DND-41 (cell line): ENCODE measurements around the gene PHF2.

Experiments
- EZH2 ChIP-seq: IDR thresholded peaks from 3 replicates; pipeline ENCODE4 v1.6.1; 2012; ENCODE audit warnings: borderline replicate concordance, low read depth, mild to moderate bottlenecking, moderate library complexity, low read length, inconsistent platforms; ENCODE audit not compliant: severe bottlenecking
- TF ChIP-seq, protein P1 (sequence below): IDR thresholded peaks from 2 replicates; pipeline ENCODE4 v1.5.1; 2012; ENCODE audit warnings: borderline replicate concordance, low read length, moderate library complexity, mild to moderate bottlenecking; ENCODE audit not compliant: poor library complexity, severe bottlenecking; ENCODE audit errors: extremely low read depth

- TF ChIP-seq, protein P1, sequence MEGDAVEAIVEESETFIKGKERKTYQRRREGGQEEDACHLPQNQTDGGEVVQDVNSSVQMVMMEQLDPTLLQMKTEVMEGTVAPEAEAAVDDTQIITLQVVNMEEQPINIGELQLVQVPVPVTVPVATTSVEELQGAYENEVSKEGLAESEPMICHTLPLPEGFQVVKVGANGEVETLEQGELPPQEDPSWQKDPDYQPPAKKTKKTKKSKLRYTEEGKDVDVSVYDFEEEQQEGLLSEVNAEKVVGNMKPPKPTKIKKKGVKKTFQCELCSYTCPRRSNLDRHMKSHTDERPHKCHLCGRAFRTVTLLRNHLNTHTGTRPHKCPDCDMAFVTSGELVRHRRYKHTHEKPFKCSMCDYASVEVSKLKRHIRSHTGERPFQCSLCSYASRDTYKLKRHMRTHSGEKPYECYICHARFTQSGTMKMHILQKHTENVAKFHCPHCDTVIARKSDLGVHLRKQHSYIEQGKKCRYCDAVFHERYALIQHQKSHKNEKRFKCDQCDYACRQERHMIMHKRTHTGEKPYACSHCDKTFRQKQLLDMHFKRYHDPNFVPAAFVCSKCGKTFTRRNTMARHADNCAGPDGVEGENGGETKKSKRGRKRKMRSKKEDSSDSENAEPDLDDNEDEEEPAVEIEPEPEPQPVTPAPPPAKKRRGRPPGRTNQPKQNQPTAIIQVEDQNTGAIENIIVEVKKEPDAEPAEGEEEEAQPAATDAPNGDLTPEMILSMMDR, result no peak
- TF ChIP-seq EZH2, result no peak
These were observed 21.0 kb upstream of the PHF2 start for GRCh38 chr9:93555370-93555769.
